Urothelium cell line (cell line): ENCODE measurements around the gene VRK1.

ENCODE experiments used
- DNase-seq: peaks from one replicate; pipeline ENCODE4 v3.0.0; 2011; ENCODE audit warnings: low spot score, mixed read lengths
- FAIRE-seq: peaks from 2 replicates; lab custom pipeline; 2011; peaks lifted over from hg19 to GRCh38; lab: Jason Lieb, UNC

The VRK1 gene

DNA sequence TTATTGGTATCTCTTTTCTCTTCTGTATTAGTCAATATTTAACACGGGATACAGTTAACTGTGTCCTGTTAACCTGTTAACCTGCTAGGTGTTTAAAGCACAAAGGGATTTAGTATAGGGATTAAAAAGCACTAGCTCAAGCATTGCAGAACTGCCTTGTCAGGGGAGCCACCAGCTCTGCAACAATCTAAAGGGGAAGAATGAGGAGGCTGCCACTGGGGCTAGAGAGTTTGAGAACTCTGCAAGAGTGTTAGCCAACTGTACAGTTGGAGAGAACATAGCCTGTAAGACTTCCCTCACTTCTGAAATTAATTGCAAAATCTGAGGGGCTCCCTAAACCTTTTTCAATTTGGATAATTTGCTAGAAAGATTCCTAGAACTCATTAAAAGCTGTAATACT, 6.5 kb upstream of the VRK1 start:
- DNase-seq (no peak), FAIRE-seq (no peak)

DNA sequence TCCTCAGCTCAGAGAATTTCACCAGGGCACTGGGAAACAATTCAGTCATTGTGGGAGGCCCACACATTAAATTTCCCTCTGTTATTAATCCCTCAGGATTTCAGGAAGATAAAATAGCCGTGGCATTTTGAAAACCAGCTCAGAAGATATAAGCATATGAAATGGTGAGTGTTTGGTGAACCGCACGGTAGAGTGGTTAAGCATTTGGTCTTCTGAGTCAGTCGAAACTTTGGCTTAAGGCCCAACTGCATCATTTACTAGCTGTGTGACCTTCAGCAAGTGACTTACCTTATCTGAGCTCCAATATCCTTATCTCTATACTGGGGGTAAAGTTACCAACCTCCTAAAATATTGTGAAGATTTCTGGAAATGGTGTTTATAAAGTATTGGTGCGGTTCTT, 5.2 kb upstream of the VRK1 start:
- DNase-seq (no peak), FAIRE-seq (no peak)

DNA sequence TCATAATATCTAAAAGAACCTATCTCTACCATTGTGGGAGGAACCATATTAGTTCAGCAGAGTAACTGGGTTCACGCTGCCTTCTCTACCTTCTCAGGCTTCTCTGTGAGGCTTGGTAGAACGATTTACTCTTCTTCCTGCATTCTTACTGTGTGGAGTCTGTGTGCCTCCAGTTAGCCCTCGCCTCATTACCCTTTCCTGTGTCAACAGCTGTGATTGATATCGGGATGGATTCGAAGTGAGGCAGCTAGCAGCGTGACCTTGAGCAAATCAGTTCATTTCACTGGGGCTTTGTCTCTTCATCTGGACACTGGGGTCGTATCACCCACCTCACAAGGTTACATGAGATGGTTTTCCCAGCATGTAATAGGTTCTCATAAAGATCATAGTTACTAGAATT, 4.6 kb upstream of the VRK1 start:
- FAIRE-seq = no peak

DNA sequence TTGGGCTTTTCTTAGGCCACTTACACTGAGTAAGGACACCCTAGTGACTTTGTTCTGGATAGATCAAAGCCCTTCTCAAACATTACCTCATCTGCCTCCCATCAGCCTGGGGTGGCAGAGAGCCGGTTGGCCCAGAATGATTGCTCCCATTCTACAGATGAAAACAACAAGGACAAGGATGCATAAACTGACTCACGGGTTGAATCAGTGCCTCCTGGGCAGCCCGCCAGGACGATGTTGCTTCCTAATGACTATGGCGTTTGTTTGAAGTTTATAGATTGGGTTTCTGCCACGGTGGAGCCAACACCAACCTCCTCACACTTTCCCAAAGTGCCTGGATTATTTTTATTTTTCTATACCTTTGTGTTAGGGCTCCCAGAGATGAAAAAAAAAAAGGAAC, 3.6 kb upstream of the VRK1 start:
- no peak for FAIRE-seq
- no peak for DNase-seq

More for the DNA sequence above, 4.6 kb upstream of the VRK1 start:
- no peak for DNase-seq

DNA sequence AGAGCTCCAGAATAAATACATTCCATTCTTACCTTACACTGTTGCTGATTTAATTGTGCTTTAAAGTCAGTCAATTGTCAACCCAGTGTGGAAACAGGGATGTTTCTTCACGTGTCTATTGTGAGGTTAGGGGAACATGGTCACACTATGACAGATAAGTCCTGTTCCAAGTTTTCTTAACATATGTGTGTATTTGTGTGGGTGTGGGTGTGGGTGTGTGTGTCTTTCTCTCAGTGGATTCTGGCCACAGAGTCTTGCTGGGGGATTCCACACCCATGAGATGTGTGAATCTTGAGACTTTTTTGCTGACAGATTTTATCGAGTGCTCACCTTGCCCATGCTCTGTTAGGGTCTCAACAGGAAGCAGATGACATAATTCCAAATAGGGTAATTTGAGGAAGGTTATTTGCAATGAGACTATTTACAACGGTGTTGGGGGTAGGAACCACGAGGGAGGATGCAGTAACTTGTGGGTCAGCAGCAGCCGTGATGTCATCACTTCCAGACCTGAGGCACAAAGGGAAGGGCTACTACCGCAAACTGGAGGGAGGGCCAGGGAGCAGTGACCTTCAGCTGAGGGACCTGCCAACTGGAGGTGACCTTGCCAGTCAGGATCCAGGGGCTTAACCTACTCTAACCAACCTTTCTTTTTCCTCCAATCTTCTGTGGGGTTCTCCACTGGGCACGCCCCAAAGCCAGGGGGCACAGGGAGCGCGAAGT, 1.9 kb upstream of the VRK1 start:
- DNase-seq = no peak
- no peak for FAIRE-seq

DNA sequence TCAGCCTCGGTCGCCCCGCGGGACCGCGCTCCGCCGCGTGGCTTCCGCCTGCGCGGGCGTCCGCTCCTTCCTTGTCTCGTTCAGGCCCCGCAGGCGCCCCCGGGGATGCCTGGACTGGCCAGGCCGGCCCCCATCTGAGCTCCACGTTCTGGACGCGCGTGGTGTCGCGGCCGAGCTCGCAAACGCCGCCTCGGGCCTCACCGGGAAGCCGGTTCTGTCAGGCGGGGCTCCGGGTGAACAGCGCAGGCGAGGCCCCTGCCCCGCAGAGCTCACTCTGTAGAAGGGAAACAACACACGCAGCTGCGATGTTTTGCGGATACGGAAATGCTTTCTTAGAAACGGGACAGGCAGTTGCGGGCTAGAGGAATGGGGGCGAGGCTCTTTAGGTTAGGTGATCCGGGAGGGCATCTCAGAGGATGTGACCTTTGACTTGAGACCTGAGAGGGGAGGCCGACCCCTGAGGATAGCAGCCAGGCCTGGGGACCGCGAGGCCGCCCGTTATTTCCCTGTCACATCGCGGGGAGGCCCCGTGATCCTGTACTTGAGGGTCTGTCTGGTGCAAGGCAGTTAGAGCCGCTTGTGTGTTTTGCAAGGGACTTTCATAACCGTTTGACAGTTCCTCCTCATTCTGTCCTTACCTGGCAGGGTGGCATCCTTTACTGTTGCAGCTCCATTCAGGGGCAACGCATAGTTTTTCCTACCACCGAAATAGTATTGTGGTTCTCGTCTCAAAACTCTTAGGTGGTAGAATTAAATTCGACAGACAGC, 584 bp downstream of the VRK1 start:
- no peak for FAIRE-seq
- DNase-seq = no peak

DNA sequence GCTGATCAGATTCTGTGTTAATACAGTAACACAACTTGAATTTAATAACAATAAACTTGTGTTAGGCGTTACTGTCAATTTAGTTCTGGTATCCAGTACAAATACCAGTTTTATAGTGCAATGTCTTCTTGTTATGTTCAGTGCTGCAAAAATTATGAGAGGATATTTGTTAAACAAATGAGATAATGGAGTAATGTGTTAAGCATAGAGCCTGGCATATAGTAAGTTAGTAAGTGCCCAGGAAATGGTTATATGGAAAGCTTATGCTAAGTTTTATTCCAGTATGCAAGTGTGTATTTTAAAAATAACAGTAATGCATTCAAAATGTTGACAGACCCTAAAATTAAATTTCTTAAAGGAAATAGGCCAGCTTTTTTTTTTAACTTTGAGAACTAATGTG, 1.8 kb downstream of the VRK1 start:
- DNase-seq = no peak
- no peak for FAIRE-seq

DNA sequence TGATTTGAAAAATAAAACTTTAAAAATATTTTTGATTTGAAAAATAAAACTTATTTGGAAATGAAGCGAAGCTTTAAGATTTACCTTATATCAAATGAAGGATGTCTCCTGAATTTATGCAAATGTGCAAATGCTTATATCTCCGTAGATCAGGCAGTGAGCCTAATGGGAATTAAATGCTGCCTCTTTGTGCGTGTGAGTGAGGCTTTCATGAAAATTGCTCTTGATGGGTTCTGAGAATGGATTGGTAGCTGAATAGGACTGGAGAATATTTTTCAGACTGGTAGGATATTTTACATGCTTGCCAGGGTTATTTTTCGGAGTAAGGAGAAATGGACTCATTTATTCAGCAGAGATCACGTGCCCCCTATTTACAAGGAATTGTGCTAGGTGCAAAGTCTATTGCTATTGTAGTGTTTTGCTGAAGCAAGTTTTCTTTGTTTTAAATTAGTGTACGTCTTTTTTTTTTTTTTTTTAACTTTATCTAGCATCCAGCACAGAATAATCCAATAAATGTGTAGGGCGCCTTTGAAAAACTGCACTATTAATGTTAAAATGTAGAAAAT, 2.4 kb downstream of the VRK1 start:
- no peak for DNase-seq

DNA sequence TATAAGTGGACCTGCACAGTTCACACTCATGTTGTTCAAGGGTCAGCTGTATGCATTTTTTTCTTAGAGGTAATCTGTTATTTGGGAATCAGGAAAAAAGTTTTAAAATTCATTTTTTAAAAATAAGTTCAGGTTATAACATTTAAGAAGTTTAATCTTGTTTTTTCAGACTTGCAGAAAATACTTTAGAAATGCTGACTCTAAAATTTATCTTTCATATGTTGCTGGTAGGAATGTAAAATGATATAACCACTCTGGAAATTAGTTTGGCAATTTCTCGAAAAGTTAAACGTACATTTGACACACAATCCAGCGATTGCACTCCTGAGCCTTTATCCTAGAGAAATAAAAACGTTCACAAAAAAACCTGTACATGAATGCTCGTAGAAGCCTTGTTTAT, 4.7 kb downstream of the VRK1 start:
- DNase-seq = no peak
- no peak for FAIRE-seq

More for the DNA sequence above, 2.4 kb downstream of the VRK1 start:
- FAIRE-seq = no peak

DNA sequence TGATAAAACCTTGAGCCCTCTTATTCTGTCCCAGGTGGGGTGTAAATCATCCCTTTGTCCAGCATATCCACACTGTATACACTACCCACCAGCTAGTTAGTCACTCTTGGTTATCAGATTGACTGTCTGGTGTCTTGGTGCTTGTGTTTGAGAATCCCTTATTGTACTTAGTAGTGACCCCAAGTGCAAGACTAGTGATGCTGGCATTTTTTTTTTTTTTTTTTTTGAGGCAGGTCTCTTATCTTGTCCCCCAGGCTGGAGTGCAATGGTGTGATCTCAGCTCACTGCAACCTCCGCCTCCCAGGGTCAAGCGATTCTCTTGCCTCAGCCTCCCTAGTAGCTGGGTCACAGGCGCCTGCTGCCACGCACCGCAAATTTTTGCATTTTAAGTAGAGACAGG, 5.8 kb downstream of the VRK1 start:
- no peak for FAIRE-seq
- DNase-seq = no peak

DNA sequence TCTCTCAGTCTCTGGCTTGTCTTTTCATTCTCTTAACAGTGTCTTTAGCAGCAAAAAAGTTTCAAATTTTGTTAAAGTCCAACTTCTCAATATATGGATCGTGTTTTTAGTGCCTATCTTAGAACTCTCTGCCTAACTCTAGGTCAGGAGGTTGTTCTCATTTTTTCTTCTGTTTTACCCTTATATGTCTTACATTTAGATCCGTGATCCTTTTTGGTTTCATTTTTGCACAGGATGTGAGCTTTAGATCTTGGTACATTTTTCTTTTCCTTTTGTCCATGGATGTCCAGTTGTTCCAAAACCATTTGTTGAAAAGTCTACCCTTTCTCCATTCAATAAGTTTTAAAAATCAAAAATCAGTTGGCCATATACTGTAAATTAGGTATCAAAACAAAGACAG, 6.8 kb downstream of the VRK1 start:
- DNase-seq = no peak
- no peak for FAIRE-seq

DNA sequence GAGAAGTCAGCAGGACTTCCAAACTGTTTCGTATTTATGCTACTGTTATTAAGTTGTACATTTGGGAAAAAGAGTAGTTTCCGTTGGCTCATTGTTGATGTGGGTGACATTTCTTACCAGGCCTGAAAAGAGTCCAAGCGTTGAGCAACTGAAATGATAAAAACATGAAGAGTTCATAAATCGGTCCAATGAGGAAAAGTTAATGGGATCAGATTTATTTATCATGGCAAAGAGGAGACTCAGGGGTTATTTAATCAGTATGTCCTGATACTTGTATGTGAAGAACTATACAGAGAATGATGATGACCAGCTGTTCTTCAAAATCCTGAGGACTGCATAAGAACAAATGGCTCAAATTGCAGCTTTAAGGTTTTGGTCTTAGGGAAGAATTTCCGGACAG, 7.7 kb downstream of the VRK1 start:
- no peak for DNase-seq
- no peak for FAIRE-seq

DNA sequence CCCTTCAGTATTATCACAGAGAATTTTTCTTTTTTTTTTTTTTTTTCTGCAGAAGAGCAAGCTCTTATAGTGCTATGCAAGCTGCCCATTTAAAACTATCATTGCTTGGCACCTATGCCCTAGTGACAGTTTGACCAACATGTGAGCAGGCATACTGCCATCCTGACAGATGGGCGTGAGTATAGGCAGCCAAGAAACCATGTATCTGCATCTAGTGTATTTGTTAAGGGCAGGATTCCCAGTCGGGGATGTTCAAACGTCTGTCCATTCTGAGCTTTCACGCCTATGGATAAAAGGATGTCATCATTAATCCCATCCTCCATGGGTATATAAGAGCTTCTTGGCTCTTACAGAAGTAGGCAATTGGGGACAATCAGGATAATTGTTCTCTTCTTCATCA, 8.8 kb downstream of the VRK1 start:
- FAIRE-seq = no peak
- no peak for DNase-seq

DNA sequence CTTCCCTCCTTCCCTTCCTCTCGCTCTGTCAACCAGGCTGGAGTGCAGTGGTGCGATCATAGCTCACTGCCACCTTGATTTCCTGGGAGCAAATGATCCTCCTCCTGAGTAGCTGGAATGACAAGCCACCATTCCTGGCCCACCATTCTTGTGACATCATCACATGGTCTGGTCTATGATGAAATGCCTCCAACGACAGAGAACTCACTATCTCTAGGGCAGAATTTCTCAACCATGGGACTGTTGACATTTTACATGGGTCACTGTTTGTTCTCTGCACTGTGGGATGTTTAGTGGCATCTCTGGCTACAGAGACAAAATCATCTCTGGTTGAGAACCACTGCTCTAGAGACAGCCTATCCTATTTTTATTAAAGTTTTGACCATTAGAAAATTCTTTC, 9.7 kb downstream of the VRK1 start:
- FAIRE-seq (no peak), DNase-seq (no peak)

DNA sequence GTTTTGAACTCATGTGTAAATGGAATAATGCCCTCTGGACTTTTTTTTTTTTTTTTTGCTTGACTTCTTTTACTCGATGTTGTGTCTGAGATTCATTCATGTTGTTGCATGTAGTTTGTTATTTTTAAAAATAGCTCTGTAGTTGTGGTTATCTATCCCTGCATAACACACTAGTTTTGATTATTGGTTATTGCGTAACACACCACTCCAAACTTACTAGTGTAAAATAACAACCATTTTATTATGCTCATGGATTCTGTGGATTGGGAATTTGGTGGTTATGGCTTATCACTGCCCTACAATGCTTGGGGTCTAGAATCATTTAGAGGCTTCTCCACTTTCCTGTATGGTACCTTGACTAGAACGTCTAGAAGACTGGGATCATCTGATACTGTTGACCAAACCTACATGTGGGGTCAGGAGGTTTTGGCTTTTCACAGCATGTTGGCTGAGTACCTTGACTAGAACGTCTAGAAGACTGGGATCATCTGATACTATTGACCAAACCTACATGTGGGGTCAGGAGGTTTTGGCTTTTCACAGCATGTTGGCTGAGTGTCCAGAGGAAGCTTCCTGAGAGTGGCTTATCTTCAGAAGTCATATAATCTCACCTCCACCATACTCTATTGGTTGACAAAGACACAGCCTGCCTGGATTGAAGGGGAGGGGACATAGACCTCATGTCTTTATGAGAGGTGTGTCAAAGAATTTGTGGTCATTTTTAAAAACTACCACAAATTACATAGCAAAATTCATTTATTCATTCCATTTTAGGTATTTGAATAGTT, 11.6 kb downstream of the VRK1 start:
- FAIRE-seq (no peak), DNase-seq (no peak)

DNA sequence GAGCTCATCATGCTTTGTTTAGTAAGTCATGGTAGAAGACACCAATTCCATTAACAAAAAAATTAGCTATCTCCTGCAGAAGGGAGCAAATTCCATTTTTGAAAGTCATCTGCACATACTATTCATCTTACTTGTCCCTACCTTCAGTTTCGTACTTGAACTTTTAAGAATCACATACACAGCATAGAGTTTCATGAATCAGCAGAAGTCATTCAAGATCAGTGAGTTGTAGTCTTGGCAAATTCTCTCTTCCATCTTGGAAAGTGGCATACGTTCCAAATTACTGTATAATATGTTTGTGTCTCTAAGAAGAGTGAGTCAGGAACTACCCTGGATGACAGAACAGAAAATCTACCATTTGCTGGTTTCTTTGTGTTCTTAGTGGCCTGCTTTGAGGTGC, 14.1 kb downstream of the VRK1 start:
- FAIRE-seq = no peak
- DNase-seq = no peak

DNA sequence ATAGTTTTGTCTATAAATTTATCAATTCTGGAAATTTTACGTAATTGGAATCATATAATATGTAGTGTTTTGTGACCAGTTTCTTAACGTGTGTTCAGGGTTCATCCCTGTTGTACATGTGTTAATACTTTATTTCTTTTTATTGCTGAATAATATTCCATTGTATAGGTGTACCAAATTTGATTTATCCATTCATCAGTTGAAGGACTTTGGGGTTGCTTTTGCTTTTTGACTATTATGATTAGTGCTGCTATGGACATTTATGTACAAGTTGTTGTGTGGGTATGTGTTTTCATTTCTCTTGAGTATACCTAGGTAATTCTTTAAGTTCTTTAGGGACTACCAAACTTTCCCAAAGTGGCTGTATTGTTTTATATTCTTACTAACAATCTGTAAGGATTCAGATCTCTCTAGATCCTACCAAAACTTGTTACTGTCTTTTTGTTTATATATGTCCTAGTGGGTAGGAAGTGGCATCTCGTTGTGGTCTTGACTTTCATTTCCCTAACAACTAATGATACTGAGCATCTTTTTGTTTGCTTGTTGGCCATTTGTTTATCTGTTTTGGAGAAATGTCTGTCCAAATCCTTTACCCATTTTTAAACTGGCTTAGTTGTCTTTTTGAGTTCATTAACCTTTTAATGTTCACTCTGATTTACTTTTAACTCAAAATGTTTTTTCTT, 14.9 kb downstream of the VRK1 start:
- FAIRE-seq (no peak), DNase-seq (no peak)

DNA sequence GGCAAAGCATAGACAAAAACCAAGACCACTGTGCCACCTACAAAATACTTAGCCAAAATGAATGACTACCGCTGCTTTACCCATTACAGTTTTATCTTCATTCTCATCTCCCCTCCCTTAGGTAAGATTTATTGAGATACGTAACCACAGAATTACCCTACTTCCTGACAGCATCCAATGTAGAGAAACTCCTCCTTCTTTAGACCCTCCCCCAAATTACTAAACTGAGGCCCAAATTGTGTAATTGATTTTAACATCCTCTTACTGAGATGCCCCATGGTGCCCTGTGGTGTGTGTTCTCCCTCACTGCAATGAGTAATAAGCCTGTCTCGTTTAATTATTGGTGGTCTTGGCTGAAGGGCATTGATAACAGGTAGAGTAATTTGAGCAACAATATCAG, 19.1 kb downstream of the VRK1 start:
- DNase-seq (no peak), FAIRE-seq (no peak)

DNA sequence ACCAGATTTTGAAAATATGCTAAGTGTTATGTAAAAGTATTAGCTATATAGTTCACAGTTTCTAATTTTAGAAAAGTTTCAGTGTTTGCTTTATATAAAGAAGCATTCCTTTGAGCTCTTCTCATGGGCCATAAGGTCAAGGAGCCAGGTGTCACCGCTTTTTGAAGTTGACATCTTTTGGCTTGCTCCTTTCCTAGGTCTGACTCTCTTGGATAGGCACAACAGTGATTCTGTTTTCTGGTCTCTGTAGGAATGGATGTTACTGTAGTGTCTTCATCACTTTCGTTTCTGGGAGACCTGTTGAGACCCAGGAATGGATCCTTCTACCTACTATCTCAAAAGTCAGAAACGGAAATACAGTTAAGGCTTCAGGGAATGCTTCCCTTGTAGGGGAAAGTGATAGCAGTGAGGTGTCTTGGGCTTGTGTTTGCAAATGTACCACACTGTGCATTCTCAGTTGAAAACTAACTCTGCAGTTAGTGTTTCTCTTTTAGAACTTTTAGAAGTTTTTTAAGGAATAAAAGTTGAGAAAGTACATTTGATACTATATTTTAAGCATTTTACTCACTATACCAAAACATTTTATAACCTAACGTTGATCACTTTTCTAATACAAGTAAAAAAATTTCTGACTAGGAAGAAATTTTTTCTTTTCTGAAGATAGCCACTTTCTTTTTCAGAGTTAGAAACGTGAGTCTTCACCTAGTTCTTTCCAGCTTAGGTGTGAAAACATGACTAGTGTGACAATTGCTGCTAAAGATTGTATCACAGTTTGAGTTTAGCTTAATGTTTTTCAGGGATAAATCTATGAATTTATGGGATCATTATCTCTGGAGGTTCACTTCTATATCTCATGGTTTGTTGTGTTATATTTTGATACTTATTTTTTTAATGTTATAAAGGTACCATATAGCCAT, 20.8 kb downstream of the VRK1 start:
- DNase-seq (no peak), FAIRE-seq (no peak)

DNA sequence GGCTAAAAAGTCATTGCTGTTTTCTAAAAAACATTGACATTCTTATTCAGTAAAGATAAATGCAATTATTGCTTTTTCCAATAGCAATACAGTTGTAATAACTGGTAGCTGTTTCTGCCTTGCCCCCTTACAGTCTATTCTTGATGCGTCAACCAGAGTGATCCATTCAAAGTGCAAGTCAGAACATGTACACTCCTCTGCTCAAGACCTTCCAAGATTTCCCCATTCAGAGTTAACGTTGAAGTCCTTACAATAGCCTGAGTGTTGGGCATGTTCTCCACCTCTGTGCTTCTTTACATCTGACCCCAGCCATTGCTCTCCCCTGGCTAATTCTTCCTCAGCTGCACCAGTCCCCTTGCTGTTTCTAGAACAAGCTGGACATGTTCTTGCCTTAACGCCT, 24.3 kb downstream of the VRK1 start:
- DNase-seq = no peak

More for the DNA sequence above, 24.3 kb downstream of the VRK1 start:
- no peak for FAIRE-seq
